AG10803 (cell line): Measurements from ENCODE around the gene NELL2.

Source experiments
- DNase-seq: peaks from one replicate; pipeline ENCODE4 v3.0.0; 2010; ENCODE audit warnings: low read depth
- H3K4me3 ChIP-seq: 2 replicates; pipeline ENCODE4 v1.5.1; 2011; ENCODE audit warnings: mild to moderate bottlenecking, low read length, control low read depth
- CTCF ChIP-seq: conservative IDR thresholded peaks from 2 replicates; pipeline ENCODE4 v1.5.1; 2011; ENCODE audit warnings: mild to moderate bottlenecking, low read length, control low read depth, inconsistent platforms

The NELL2 gene

GRCh38 chr12:44500423-44500822 lies 375.7 kb downstream of the NELL2 start:
- TF ChIP-seq CTCF: no peak
- no peak overlapping the region for H3K4me3 ChIP-seq
- DNase-seq: no peak

GRCh38 chr12:44497044-44497443 lies 379.1 kb downstream of the NELL2 start:
- no peak for DNase-seq
- TF ChIP-seq CTCF: no peak
- H3K4me3 ChIP-seq: no peak overlapping the region

GRCh38 chr12:44490181-44490580 lies 385.9 kb downstream of the NELL2 start:
- no peak overlapping the region for H3K4me3 ChIP-seq
- DNase-seq: no peak
- TF ChIP-seq CTCF: no peak

- DNase-seq: no peak
- no peak overlapping the region for H3K4me3 ChIP-seq
These were observed 387.9 kb downstream of the NELL2 start for GRCh38 chr12:44488180-44488579.

GRCh38 chr12:44484862-44485261 lies 391.3 kb downstream of the NELL2 start:
- DNase-seq: no peak
- no peak overlapping the region for H3K4me3 ChIP-seq
- TF ChIP-seq CTCF: no peak

More at GRCh38 chr12:44488180-44488579, 387.9 kb downstream of the NELL2 start:
- TF ChIP-seq CTCF: no peak

- no peak overlapping the region for H3K4me3 ChIP-seq
- no peak for TF ChIP-seq CTCF
- no peak for DNase-seq
These were observed 398.7 kb downstream of the NELL2 start for GRCh38 chr12:44477331-44477980.

- no peak overlapping the region for H3K4me3 ChIP-seq
- TF ChIP-seq CTCF: no peak
- no peak for DNase-seq
These were observed 399.4 kb downstream of the NELL2 start for GRCh38 chr12:44476683-44477082.
